A549 (cell line): ENCODE data around the gene SPPL3. TPM values are rescaled to one million over a fixed set of nuclear protein-coding genes. Genes with fewer than 3 reads are reported as not detected.

Experiments
- ATAC-seq, 2 experiments: fragments of 200-7000 bp in 1 of 2; fragments of >200 bp in 1 of 2; cut with Nextera tagmentation in 1 of 2; cut with Tn5 transposase in 1 of 2; 3 replicates each; pipeline versions ENCODE4 v1.8.0 to v1.9.1; 2018 to 2020; ENCODE audit warnings: mild to moderate bottlenecking in 1 of 2, moderate library complexity in 1 of 2
- CTCF ChIA-PET: fragments of 300-600 bp; sonication (Branson Sonifier 250); formaldehyde crosslinking; extraction: SDS; loops from one replicate; lab custom pipeline; 2021; ENCODE audit warnings: antibody characterized with exemption, inconsistent platforms; lab: Yijun Ruan, JAX
- POLR2A ChIA-PET: fragments of 350-600 bp; formaldehyde crosslinking; extraction: SDS; loops from one replicate; lab custom pipeline; 2021; ENCODE audit warnings: antibody characterized with exemption, inconsistent platforms; lab: Yijun Ruan, JAX
- DNase-seq, 2 experiments: peaks; one replicate each; pipeline versions ENCODE4 v3.0.0 to v3.0.0-alpha.2; 2011 to 2016; ENCODE audit warnings: low read depth in 1 of 2, low spot score in 1 of 2
- FAIRE-seq: peaks from 2 replicates; lab custom pipeline; 2011; peaks lifted over from hg19 to GRCh38; lab: Jason Lieb, UNC
- H3K27ac ChIP-seq, 2 experiments: fragments of >200 bp; sonication (Bioruptor Twin); formaldehyde crosslinking; 3 replicates each; pipeline ENCODE4 v1.5.1; 2016 to 2017
- H3K4me1 ChIP-seq: fragments of >200 bp; sonication (Bioruptor Twin); formaldehyde crosslinking; 3 replicates; pipeline ENCODE4 v1.6.1; 2016
- H3K4me2 ChIP-seq: fragments of >200 bp; sonication (Bioruptor Twin); formaldehyde crosslinking; 3 replicates; pipeline ENCODE4 v1.6.1; 2016
- H3K4me3 ChIP-seq: fragments of >200 bp; sonication (Bioruptor Twin); formaldehyde crosslinking; 3 replicates; pipeline ENCODE4 v1.5.1; 2016
- H3K9me3 ChIP-seq: fragments of >200 bp; sonication (Bioruptor Twin); formaldehyde crosslinking; 3 replicates; pipeline ENCODE4 v1.6.1; 2016
- BHLHE40 ChIP-seq: IDR thresholded peaks from 2 replicates; pipeline ENCODE4 v1.6.1; 2012; ENCODE audit warnings: low read depth, low read length, inconsistent platforms
- CBX8 ChIP-seq: fragments of 200-600 bp; sonication (generic); IDR thresholded peaks from 2 replicates; pipeline ENCODE4 v1.6.1; 2016
- CHD2 ChIP-seq: fragments of 150-350 bp; IDR thresholded peaks from 2 replicates; pipeline ENCODE4 v1.6.1; 2014; ENCODE audit warnings: low read length; ENCODE audit not compliant: partially characterized antibody
- CHD4 ChIP-seq: fragments of 200-600 bp; sonication (generic); IDR thresholded peaks from 2 replicates; pipeline ENCODE4 v1.6.1; 2016; ENCODE audit warnings: antibody characterized with exemption, mild to moderate bottlenecking, borderline replicate concordance
- E2F6 ChIP-seq: IDR thresholded peaks from 2 replicates; pipeline ENCODE4 v1.6.1; 2012; ENCODE audit warnings: low read depth, borderline replicate concordance
- EHMT2 ChIP-seq: fragments of 200-600 bp; sonication (generic); IDR thresholded peaks from 2 replicates; pipeline ENCODE4 v1.6.1; 2016; ENCODE audit warnings: antibody characterized with exemption, low read depth, mild to moderate bottlenecking, moderate library complexity
- ELK1 ChIP-seq: fragments of 150-350 bp; IDR thresholded peaks from 2 replicates; pipeline ENCODE4 v1.6.1; 2014; ENCODE audit warnings: low read depth, mild to moderate bottlenecking, low read length
- EP300 ChIP-seq, 2 experiments: fragments of >200 bp; sonication (Bioruptor Twin); formaldehyde crosslinking; IDR thresholded peaks; 2 replicates in 1 of 2; 3 replicates in 1 of 2; pipeline ENCODE4 v1.6.1; 2016 to 2017
- HDAC2 ChIP-seq: fragments of 200-600 bp; sonication (generic); IDR thresholded peaks from 2 replicates; pipeline ENCODE4 v1.6.1; 2016
- HES2 ChIP-seq: fragments of >200 bp; sonication (Bioruptor Twin); formaldehyde crosslinking; IDR thresholded peaks from 2 replicates; pipeline ENCODE4 v1.6.1; 2016
- HEYL ChIP-seq: fragments of 250-450 bp; sonication (Bioruptor Pico); IDR thresholded peaks from 2 replicates; pipeline ENCODE4 v1.8.0; 2021; ENCODE audit warnings: mild to moderate bottlenecking, moderate library complexity
- HOXA7 ChIP-seq: fragments of 250-450 bp; sonication (Bioruptor Pico); IDR thresholded peaks from 2 replicates; pipeline ENCODE4 v1.5.0; 2020; ENCODE audit warnings: mild to moderate bottlenecking, moderate library complexity
- HOXB13 ChIP-seq: fragments of 250-450 bp; sonication (Bioruptor Pico); IDR thresholded peaks from 2 replicates; pipeline ENCODE4 v1.5.0; 2020; ENCODE audit warnings: low read depth, mild to moderate bottlenecking, moderate library complexity
- KDM5A ChIP-seq: fragments of 200-600 bp; sonication (generic); IDR thresholded peaks from 2 replicates; pipeline ENCODE4 v1.6.1; 2016; ENCODE audit warnings: antibody characterized with exemption, mild to moderate bottlenecking
- MAZ ChIP-seq: fragments of 150-350 bp; IDR thresholded peaks from 2 replicates; pipeline ENCODE4 v1.6.1; 2014; ENCODE audit warnings: antibody characterized with exemption, low read depth, low read length, borderline replicate concordance
- NPAS2 ChIP-seq: fragments of 250-450 bp; sonication (Bioruptor Pico); IDR thresholded peaks from 2 replicates; pipeline ENCODE4 v1.8.0; 2022; ENCODE audit warnings: mild to moderate bottlenecking, moderate library complexity, borderline replicate concordance
- PBX3 ChIP-seq: IDR thresholded peaks from 2 replicates; pipeline ENCODE4 v1.6.1; 2012
- PHF8 ChIP-seq: fragments of 200-600 bp; sonication (generic); IDR thresholded peaks from 2 replicates; pipeline ENCODE4 v1.6.1; 2016; ENCODE audit warnings: low read depth, mild to moderate bottlenecking, antibody characterized with exemption, moderate library complexity, borderline replicate concordance
- POLR2AphosphoS2 ChIP-seq: conservative IDR thresholded peaks from 2 replicates; pipeline ENCODE4 v1.6.1; 2012; ENCODE audit warnings: low read length, improper control_type of control experiment, inconsistent platforms
- RAD21 ChIP-seq, 2 experiments: fragments of >200 bp in 1 of 2; sonication (Bioruptor Twin) in 1 of 2; formaldehyde crosslinking in 1 of 2; IDR thresholded peaks in 1 of 2; conservative IDR thresholded peaks in 1 of 2; 2 replicates in 1 of 2; 3 replicates in 1 of 2; pipeline ENCODE4 v1.6.1; 2012 to 2018; ENCODE audit warnings: inconsistent platforms in 1 of 2
- RCOR1 ChIP-seq: fragments of 150-350 bp; IDR thresholded peaks from 2 replicates; pipeline ENCODE4 v1.6.1; 2014; ENCODE audit warnings: antibody characterized with exemption, low read length, low read depth
- SREBF2 ChIP-seq: fragments of 450-650 bp; IDR thresholded peaks from 2 replicates; pipeline ENCODE4 v1.6.1; 2014; ENCODE audit warnings: mild to moderate bottlenecking, moderate library complexity
- TP53 ChIP-seq: fragments of 250-450 bp; sonication (Bioruptor Pico); IDR thresholded peaks from 2 replicates; pipeline ENCODE4 v1.5.0; 2021; ENCODE audit warnings: mild to moderate bottlenecking, moderate library complexity
- USF2 ChIP-seq: fragments of 450-650 bp; IDR thresholded peaks from 2 replicates; pipeline ENCODE4 v1.6.1; 2014; ENCODE audit warnings: antibody characterized with exemption
- ZC3H11A ChIP-seq: fragments of 450-650 bp; IDR thresholded peaks from 2 replicates; pipeline ENCODE4 v1.6.1; 2014; ENCODE audit warnings: antibody characterized with exemption, mild to moderate bottlenecking
- ZNF302 ChIP-seq: fragments of 250-450 bp; sonication (Bioruptor Pico); IDR thresholded peaks from 2 replicates; pipeline ENCODE4 v1.9.0; 2021; ENCODE audit warnings: inconsistent platforms, mild to moderate bottlenecking, moderate library complexity
- ZSCAN20 ChIP-seq: fragments of 250-450 bp; sonication (Bioruptor Pico); IDR thresholded peaks from 2 replicates; pipeline ENCODE4 v1.8.0; 2022; ENCODE audit warnings: mild to moderate bottlenecking, moderate library complexity
- WGBS: methylation state at CpG from one replicate; pipeline ENCODE4 v1.1.6; 2017; ENCODE audit errors: missing lambda C conversion rate; 5-methylcytosine and 5-hydroxymethylcytosine counted together
- polyA plus RNA-seq, 4 experiments: library from polyadenylated mRNA; depleted of rRNA in 3 of 4; stranded (reverse); fragments of >200 nt; fragmentation: RNase III in 1 of 4; extraction: RNeasy Plus Mini Kit Qiagen cat#74134 plus additional on column Dnase treatment in 1 of 4; gene quantifications; 2 replicates in 3 of 4; 3 replicates in 1 of 4; pipeline ENCODE4 v1.2.3, GENCODE V29; 2011 to 2017

SPPL3 gene
- polyA plus RNA-seq, 2 of the 4 experiments (the other 2 are of a cell fraction): 25.0 to 26.6 TPM

- ATAC-seq (peak in 1 of 2 experiments; percentile 53; a peak in 3 of 6 replicates), FAIRE-seq (no peak), DNase-seq (no peak)
- H3K27ac ChIP-seq: no peak overlapping the region
- no peaks in the 10 kb centered on the region for H3K9me3 ChIP-seq
- TF ChIP-seq ELK1 (no peak), KDM5A (no peak), HOXA7 (CRISPR knock-in tag) (no peak), RAD21 (conservative IDR thresholded peaks at IDR 0.05 in 1 of 2, IDR thresholded peaks at IDR 0.05 in 1 of 2) (no peak), RCOR1 (no peak), ZSCAN20 (CRISPR knock-in tag) (no peak), EP300 (IDR thresholded peaks at IDR 0.05) (no peak), MAZ (no peak), HOXB13 (CRISPR knock-in tag) (no peak), USF2 (no peak), ZNF302 (CRISPR knock-in tag) (no peak), TP53 (CRISPR knock-in tag) (no peak), POLR2AphosphoS2 (no peak), PHF8 (no peak), PBX3 (no peak)
- WGBS: 66% methylated on average over 4 of the region's 4 CpGs
- ChIA-PET POLR2A (no interaction called here), CTCF (no interaction called here)
- no peak overlapping the region for H3K4me3 ChIP-seq
- peaks cover 33% of the 10 kb centered on the region for H3K4me1 ChIP-seq
- H3K4me2 ChIP-seq: peak overlapping the region; percentile 54; the same call in 1 of the 3 replicates
Observed at GRCh38 chr12:120830966-120831365, 73.2 kb downstream of the SPPL3 start.

GRCh38 chr12:120830052-120830940 lies 73.9 kb downstream of the SPPL3 start:
- Histone ChIP-seq H3K4me3 (no peak overlapping the region), H3K4me2 (peak overlapping the region; percentile 54; the same call in 2 of the 3 replicates), H3K27ac (0 out of 6 replicates have a peak overlapping the region, but pooled peaks of 1 of the 2 experiments have one; percentile 1), H3K9me3 (no peaks in the 10 kb centered on the region), H3K4me1 (peaks cover 37% of the 10 kb centered on the region)
- ATAC-seq: peak in 1 of 2 experiments; percentile 62; a peak in 3 of 6 replicates
- CTCF ChIA-PET: no interaction called here
- 42% methylated on average over 3 of the region's 3 CpGs for WGBS
- no peak for FAIRE-seq
- DNase-seq: peak in 1 of 2 experiments; percentile 51
- POLR2A ChIA-PET: no interaction called here
- TF ChIP-seq HEYL (no peak), SREBF2 (no peak), CHD4 (no peak), CBX8 (no peak), BHLHE40 (no peak), ZC3H11A (no peak), CHD2 (no peak), E2F6 (no peak), EHMT2 (no peak), NPAS2 (CRISPR knock-in tag) (no peak), HES2 (no peak), HDAC2 (no peak), EP300 (IDR thresholded peaks at IDR 0.05) (no peak), HOXB13 (CRISPR knock-in tag) (no peak)
